IMR-90 (cell line): ENCODE data around the gene SLC34A3.

Experiments
- CHD1 ChIP-seq: IDR thresholded peaks from 2 replicates; pipeline ENCODE4 v1.6.1; 2012; ENCODE audit warnings: low read depth, low read length, improper control_type of control experiment
- POLR2A ChIP-seq: IDR thresholded peaks from 2 replicates; pipeline ENCODE4 v1.6.1; 2012; ENCODE audit warnings: mild to moderate bottlenecking, low read depth, low read length
- TF ChIP-seq, protein P1 (sequence below): conservative IDR thresholded peaks from 2 replicates; pipeline ENCODE4 v1.5.1; 2012; ENCODE audit warnings: mild to moderate bottlenecking, low read depth, low read length, improper control_type of control experiment

DNA sequence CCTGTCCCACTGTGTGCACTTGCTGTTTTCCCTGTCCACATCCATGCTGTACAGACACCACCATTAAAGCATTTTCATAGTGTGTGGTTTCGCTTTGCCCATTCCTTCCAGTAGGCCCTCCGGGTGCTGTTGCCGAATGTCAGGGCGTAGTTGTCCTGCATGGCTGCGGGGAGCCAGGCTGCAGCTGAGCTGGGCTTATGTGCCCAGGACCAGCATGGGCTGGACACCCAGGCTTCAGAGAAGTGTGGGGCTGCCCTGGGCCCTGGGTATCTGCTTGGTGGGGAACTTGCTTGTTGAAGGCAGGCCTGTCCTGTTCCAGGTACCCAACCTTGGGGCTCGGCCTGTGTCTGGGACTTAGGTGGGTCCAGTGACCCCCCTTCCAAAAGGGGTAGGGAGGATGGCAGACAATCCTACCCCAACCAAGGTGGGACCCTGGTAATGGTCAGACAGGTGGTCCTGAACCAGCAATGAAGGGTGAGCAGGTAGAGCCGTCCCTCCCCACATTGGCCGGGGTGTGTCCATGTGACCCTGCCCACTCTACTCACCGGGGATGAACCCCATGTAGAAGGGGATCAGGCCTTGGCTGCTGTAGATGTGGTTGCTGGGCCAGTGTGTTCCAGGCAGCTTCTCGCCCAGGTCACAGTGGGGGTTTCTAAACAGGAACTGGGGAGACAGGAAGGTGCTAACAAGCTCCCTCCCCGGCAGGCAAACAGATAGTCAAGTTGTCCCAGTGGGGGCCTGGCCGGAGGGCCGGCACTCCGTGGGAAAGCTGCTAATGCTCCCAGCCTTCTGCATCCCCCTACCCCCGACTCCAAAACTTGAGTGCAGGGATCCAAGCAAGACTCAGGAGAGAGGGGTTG lies 13.2 kb downstream of the SLC34A3 start:
- no peak for TF ChIP-seq CHD1
- TF ChIP-seq, protein P1, sequence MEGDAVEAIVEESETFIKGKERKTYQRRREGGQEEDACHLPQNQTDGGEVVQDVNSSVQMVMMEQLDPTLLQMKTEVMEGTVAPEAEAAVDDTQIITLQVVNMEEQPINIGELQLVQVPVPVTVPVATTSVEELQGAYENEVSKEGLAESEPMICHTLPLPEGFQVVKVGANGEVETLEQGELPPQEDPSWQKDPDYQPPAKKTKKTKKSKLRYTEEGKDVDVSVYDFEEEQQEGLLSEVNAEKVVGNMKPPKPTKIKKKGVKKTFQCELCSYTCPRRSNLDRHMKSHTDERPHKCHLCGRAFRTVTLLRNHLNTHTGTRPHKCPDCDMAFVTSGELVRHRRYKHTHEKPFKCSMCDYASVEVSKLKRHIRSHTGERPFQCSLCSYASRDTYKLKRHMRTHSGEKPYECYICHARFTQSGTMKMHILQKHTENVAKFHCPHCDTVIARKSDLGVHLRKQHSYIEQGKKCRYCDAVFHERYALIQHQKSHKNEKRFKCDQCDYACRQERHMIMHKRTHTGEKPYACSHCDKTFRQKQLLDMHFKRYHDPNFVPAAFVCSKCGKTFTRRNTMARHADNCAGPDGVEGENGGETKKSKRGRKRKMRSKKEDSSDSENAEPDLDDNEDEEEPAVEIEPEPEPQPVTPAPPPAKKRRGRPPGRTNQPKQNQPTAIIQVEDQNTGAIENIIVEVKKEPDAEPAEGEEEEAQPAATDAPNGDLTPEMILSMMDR = no peak
- TF ChIP-seq POLR2A = no peak
